HG02884 (cell line): ENCODE data around the gene TEX47.

Experiments
- ATAC-seq: cut with Tn5 transposase; IDR thresholded peaks from one replicate; pipeline ENCODE4 v1.9.1; 2021; ENCODE audit warnings: mild to moderate bottlenecking, moderate library complexity; ENCODE audit not compliant: unreplicated experiment

TEX47 gene

DNA sequence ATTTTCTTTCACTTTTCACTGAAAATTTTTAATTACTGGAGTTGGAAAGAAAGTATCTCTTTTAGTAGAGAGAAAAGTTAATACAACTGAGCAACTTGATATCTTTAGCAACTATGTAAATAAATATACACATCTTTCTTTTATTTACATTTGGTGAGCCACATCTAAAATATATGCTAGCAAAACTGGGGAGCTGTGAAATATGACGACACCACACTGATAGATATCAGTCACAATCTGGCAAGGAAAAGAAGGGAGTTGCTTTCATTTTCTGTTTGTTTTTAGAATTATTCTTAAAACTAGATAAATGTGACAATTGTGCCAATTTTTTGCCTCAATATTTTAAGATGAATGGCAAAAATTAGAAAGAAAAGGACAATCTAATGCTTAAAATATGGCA, 38.7 kb downstream of the TEX47 start:
- no peak for ATAC-seq

DNA sequence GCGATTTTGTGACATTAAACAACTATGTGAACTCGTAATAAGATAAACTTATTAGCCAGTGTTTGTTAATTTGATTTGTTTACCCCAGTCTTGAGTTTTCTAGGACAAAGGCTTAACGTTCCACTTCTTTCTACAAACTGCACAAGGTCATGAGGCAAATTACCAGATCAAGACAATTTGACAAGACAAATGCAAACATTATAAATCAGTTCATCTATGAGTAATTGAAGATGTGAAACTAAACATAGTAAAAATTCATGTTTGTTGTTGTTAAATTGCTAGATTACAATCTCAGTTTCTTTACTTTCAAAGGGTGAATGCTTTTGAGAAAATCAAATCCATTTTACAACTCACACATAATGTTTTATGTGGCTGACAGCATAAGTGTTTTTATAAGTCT, 49.4 kb downstream of the TEX47 start:
- ATAC-seq: no peak
